Small intestine (tissue), 7 donors: ENCODE results near the gene AIRE. TPM values are rescaled to one million over a fixed set of nuclear protein-coding genes. Genes with fewer than 3 reads are reported as not detected.

Experiments
- DNase-seq, 2 donors: peaks; one replicate each; pipeline versions ENCODE4 v3.0.0 to v3.0.0-alpha.2; 2013
- FAIRE-seq: peaks from 2 replicates; lab custom pipeline; 2012; peaks lifted over from hg19 to GRCh38; lab: Jason Lieb, UNC
- H3K27ac ChIP-seq, 3 donors: one replicate each; pipeline ENCODE4 v1.5.1; 2013; ENCODE audit warnings: low read length in 2 of 3, mild to moderate bottlenecking in 2 of 3, control low read depth in 1 of 3, inconsistent platforms in 1 of 3, low read depth in 1 of 3, moderate library complexity in 1 of 3
- H3K27me3 ChIP-seq, 3 donors: one replicate each; pipeline ENCODE4 v1.6.1; 2013; ENCODE audit warnings: low read length in 3 of 3, inconsistent platforms in 1 of 3; ENCODE audit not compliant: control insufficient read depth in 3 of 3, insufficient read depth in 3 of 3
- H3K36me3 ChIP-seq, 3 donors: one replicate each; pipeline ENCODE4 v1.6.1; 2013; ENCODE audit warnings: low read length in 3 of 3, inconsistent platforms in 1 of 3, low read depth in 1 of 3, mild to moderate bottlenecking in 1 of 3, moderate library complexity in 1 of 3; ENCODE audit not compliant: control insufficient read depth in 3 of 3, insufficient read depth in 2 of 3
- H3K4me1 ChIP-seq, 3 donors: one replicate each; pipeline ENCODE4 v1.6.1; 2013; ENCODE audit warnings: low read length in 2 of 3, inconsistent platforms in 1 of 3, low read depth in 1 of 3, mild to moderate bottlenecking in 1 of 3, moderate library complexity in 1 of 3; ENCODE audit not compliant: control insufficient read depth in 3 of 3, insufficient read depth in 2 of 3
- H3K4me3 ChIP-seq, 3 donors: one replicate each; pipeline ENCODE4 v1.5.1; 2013; ENCODE audit warnings: low read length in 3 of 3, control low read depth in 1 of 3, inconsistent platforms in 1 of 3, low read depth in 1 of 3, mild to moderate bottlenecking in 1 of 3, moderate library complexity in 1 of 3
- H3K9me3 ChIP-seq, 2 donors: one replicate each; pipeline ENCODE4 v1.6.1; 2013; ENCODE audit warnings: low read depth in 1 of 2, low read length in 1 of 2; ENCODE audit not compliant: control insufficient read depth in 2 of 2, insufficient read depth in 1 of 2
- WGBS, 3 donors: extraction: QIAGEN DNeasy Blood & Tissue Kit; methylation state at CpG; one replicate each; pipeline ENCODE4 v1.1.7; 2013; 5-methylcytosine and 5-hydroxymethylcytosine counted together
- polyA plus RNA-seq, 4 donors: library from polyadenylated mRNA; stranded (reverse) in 3 of 4; unstranded in 1 of 4; fragments of 200-250 nt in 3 of 4; fragments of 120-200 nt in 1 of 4; gene quantifications; one replicate each; pipeline versions ENCODE4 v1.2.1 to v1.2.3, GENCODE V29; 2013
- donor health status: healthy with polysubstance abuse.
- donor health status: control.
- donor health status: control.
- donor health status: Bipolar disorder and iron deficiency.
- donor health status: healthy.

Gene AIRE
- polyA plus RNA-seq, 4 donors = 0.06 to 7.0 TPM; not detected in 2

DNA sequence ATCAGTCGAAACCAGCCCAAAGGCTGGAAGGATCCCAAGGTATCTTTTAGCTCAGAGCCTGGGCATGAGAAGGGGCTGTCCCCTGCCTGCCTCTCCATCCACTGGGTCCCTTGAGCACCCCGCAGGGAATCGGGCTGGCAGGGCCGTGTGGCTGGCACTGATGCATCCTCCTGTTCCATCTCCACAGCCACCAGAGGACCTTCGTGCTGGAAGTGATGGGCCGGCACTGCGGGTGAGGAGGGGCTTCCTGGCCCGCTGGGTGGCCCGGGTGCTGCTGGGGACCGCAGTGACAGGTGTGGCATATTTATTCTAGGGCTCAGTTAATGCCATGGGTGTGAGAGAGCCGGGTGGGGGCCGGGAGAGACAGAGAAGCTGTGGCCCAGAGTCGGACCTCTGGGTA lies 27.8 kb downstream of the AIRE start:
- no peaks in the 10 kb centered on the region for H3K4me1 ChIP-seq
- 88 to 94% (median 93%) methylated on average over 12 to 13 of the region's 13 CpGs for WGBS, 3 donors
- DNase-seq (no peak), FAIRE-seq (no peak)
- no peaks in the 10 kb centered on the region for H3K27me3 ChIP-seq
- H3K36me3 ChIP-seq = peaks cover 20 to 99% (median 32%) of the 10 kb centered on the region in 3 donors
- H3K4me3 ChIP-seq = no peak overlapping the region
- no peak overlapping the region for H3K27ac ChIP-seq
- H3K9me3 ChIP-seq = no peaks in the 10 kb centered on the region

DNA sequence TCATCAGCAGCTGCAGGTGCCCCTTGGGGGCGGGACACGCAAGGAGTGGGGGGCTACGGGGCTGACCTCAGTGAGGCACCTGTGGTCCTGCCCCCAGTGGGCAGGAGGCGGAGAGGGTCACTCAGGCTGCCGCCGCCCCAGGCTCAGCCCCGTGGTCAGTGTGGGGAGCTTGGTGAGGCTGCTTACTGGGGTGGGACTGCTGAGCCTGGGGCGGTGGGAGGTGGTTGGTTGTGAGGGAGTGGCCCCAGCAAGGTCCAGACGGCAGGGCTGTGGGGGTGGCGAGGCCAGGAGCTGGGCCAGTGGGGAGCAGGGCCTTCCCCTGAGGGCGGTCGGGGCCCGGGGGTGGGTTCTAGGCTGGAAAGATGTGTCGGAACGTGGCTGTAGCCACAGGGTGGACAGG lies 28.5 kb downstream of the AIRE start:
- Histone ChIP-seq H3K9me3 (no peaks in the 10 kb centered on the region), H3K27ac (no peak overlapping the region), H3K36me3 (peaks cover 20 to 100% (median 36%) of the 10 kb centered on the region in 3 donors), H3K4me1 (no peaks in the 10 kb centered on the region), H3K4me3 (no peak overlapping the region), H3K27me3 (no peaks in the 10 kb centered on the region)
- DNase-seq = no peak
- WGBS, 3 donors = 89 to 97% (median 91%) methylated on average over 14 to 15 of the region's 15 CpGs
- no peak for FAIRE-seq

GRCh38 chr21:44314561-44314960 lies 28.9 kb downstream of the AIRE start:
- Histone ChIP-seq H3K9me3 (no peaks in the 10 kb centered on the region), H3K27me3 (no peaks in the 10 kb centered on the region), H3K27ac (no peak overlapping the region), H3K4me1 (no peaks in the 10 kb centered on the region), H3K4me3 (no peak overlapping the region), H3K36me3 (peaks cover 20 to 100% (median 39%) of the 10 kb centered on the region in 3 donors)
- no peak for DNase-seq
- no peak for FAIRE-seq
- 89 to 93% (median 92%) methylated on average over 9 to 11 of the region's 11 CpGs for WGBS, 3 donors

DNA sequence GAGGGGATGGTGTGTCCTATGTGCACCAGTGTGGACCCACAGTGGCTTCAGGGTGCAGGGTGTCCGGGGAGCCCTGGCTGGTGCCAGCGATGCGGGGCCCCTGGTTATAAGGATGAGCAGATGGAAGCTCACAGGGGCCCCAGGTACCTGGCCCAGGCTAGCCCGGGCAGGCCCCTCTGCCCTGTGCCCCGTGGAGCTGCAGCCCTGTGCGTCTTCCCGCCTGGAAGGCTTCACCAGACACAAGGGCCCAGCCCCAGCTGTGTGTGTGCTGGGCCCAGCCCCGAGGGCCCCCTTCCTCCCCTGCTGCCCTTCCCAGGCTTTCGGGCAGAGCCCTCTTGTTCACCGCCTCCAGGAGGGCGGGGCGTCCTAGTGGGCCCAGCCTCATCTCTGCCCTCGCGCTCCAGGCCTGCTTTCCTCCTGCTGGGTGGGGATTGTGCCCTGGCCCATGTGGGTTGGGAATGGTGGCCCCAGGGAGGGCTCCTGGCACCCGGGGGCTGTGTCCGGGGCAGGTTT lies 30.1 kb downstream of the AIRE start:
- peaks cover 24 to 99% (median 42%) of the 10 kb centered on the region in 3 donors for H3K36me3 ChIP-seq
- H3K27ac ChIP-seq = no peak overlapping the region
- no peak overlapping the region for H3K4me3 ChIP-seq
- no peak for FAIRE-seq
- no peaks in the 10 kb centered on the region for H3K9me3 ChIP-seq
- DNase-seq = no peak
- H3K27me3 ChIP-seq = no peaks in the 10 kb centered on the region
- WGBS, 3 donors = 85 to 93% (median 89%) methylated on average over 14 to 16 of the region's 16 CpGs
- no peaks in the 10 kb centered on the region for H3K4me1 ChIP-seq

DNA sequence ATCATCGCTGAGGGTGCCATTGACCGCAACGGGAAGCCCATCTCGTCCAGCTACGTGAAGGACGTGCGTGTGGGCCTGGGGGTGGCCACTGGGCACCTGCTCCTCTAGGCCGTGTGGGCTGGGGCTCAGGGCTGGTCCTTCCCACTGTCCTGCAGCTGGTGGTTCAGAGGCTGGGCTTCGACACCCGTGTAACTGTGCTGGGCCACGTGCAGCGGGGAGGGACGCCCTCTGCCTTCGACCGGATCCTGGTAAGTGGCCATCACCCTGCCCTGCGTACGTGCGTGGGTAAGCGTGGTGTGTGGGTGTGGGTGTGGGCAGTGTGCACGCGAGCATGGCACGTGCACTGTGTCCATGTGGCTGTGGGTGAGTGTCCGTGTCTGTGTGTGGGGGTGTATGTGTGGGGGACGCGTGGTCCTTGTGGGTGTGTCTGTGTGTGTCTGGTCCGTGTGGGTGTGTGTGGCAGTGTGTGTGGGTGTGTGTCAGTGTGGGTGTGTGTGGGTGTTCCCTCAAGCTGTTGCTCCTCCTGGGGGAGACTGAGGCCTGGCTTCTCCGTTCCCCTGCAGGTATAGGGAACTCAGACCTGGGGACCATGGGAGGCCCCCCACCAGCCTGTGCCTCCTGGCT lies 30.7 kb downstream of the AIRE start:
- FAIRE-seq (no peak), DNase-seq (no peak)
- no peak overlapping the region for H3K4me3 ChIP-seq
- H3K9me3 ChIP-seq = no peaks in the 10 kb centered on the region
- no peaks in the 10 kb centered on the region for H3K4me1 ChIP-seq
- WGBS, 3 donors = 90 to 94% (median 92%) methylated on average over 26 to 27 of the region's 27 CpGs
- no peak overlapping the region for H3K27ac ChIP-seq
- no peaks in the 10 kb centered on the region for H3K27me3 ChIP-seq
- peaks cover 26 to 98% (median 37%) of the 10 kb centered on the region in 3 donors for H3K36me3 ChIP-seq

- DNase-seq (no peak), FAIRE-seq (no peak)
- Histone ChIP-seq H3K4me1 (no peaks in the 10 kb centered on the region), H3K9me3 (no peaks in the 10 kb centered on the region), H3K4me3 (no peak overlapping the region), H3K27me3 (no peaks in the 10 kb centered on the region), H3K36me3 (peaks cover 24 to 98% (median 38%) of the 10 kb centered on the region in 3 donors), H3K27ac (no peak overlapping the region)
- WGBS, 3 donors = 91 to 93% (median 92%) methylated on average over 18 to 19 of the region's 19 CpGs
Measured at GRCh38 chr21:44317241-44317782, 31.6 kb downstream of the AIRE start.

GRCh38 chr21:44317871-44318270 lies 32.2 kb downstream of the AIRE start:
- Histone ChIP-seq H3K36me3 (peaks cover 23 to 98% (median 41%) of the 10 kb centered on the region in 3 donors), H3K9me3 (no peaks in the 10 kb centered on the region), H3K27ac (no peak overlapping the region), H3K4me3 (no peak overlapping the region), H3K27me3 (no peaks in the 10 kb centered on the region), H3K4me1 (no peaks in the 10 kb centered on the region)
- DNase-seq (no peak), FAIRE-seq (no peak)
- 95 to 98% (median 96%) methylated on average over 21 to 22 of the region's 22 CpGs for WGBS, 3 donors

DNA sequence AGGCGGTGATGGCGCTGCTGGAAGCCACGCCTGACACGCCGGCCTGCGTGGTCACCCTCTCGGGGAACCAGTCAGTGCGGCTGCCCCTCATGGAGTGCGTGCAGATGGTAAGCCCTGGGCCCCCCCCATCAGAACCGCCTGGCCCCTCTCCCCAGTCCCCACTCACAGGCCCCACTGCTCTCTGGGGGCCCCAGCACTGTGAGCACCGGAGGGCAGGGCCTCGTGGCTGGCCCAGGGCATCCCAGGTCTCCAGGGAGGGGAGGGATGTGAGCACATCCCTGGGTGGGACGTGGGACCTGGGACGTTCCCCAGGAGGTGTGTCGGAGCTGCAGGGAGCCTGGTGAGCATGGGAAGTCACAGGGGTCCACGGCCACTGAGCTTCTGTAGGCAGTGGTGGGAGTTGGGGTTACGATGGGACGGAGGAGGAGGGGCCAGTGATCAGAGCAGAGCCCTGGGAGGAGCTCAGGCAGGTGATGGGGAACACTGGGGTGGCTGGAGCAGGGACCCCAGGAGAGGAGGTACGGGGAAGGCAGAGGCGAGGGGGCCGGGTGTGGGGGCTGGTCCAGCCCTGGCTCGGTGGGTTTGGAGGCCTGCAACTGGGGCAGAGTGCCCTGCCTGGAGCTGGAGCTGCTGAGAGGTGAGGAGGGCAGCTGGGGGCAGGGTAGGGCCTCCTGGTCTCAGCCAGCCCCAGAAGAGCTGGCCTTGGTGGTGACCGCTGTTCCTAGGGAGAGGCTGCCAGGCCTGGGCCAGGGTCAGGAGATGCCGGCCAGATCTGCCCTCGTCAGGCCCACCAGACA lies 33.0 kb downstream of the AIRE start:
- H3K4me1 ChIP-seq = no peaks in the 10 kb centered on the region
- no peak overlapping the region for H3K27ac ChIP-seq
- DNase-seq (no peak), FAIRE-seq (no peak)
- WGBS, 3 donors = 94 to 97% (median 94%) methylated on average over 25 of the region's 25 CpGs
- no peaks in the 10 kb centered on the region for H3K9me3 ChIP-seq
- peaks cover 19 to 98% (median 38%) of the 10 kb centered on the region in 3 donors for H3K36me3 ChIP-seq
- no peaks in the 10 kb centered on the region for H3K27me3 ChIP-seq
- no peak overlapping the region for H3K4me3 ChIP-seq
